Peyer's patch (tissue), 4 donors: Measurements from ENCODE around the gene SH2D3A.

Experiments
- CTCF ChIP-seq, 6 experiments: fragments of 450-650 bp in 4 of 6; fragments of 200-600 bp in 2 of 6; sonication (generic) in 1 of 6; IDR thresholded peaks; one replicate each; pipeline ENCODE4 v1.5.1; 2017 to 2019; ENCODE audit warnings: antibody characterized with exemption in 6 of 6, mild to moderate bottlenecking in 3 of 6, moderate library complexity in 1 of 6
- POLR2A ChIP-seq, 2 donors: fragments of 450-650 bp; IDR thresholded peaks; one replicate each; pipeline ENCODE4 v1.5.1; 2017; ENCODE audit warnings: antibody characterized with exemption in 2 of 2, mild to moderate bottlenecking in 2 of 2, moderate library complexity in 2 of 2

- TF ChIP-seq CTCF (IDR thresholded peaks at IDR 0.05): no peak
- no peak for TF ChIP-seq POLR2A (IDR thresholded peaks at IDR 0.05)
These were observed 45.4 kb upstream of the SH2D3A start for GRCh38 chr19:6812612-6813011.
